Small intestine (tissue), 7 donors: ENCODE results near the gene TMPRSS6. TPM values are rescaled to one million over a fixed set of nuclear protein-coding genes. Genes with fewer than 3 reads are reported as not detected.

Source experiments
- DNase-seq, 2 donors: peaks; one replicate each; pipeline versions ENCODE4 v3.0.0 to v3.0.0-alpha.2; 2013
- FAIRE-seq: peaks from 2 replicates; lab custom pipeline; 2012; peaks lifted over from hg19 to GRCh38; lab: Jason Lieb, UNC
- H3K27ac ChIP-seq, 3 donors: one replicate each; pipeline ENCODE4 v1.5.1; 2013; ENCODE audit warnings: low read length in 2 of 3, mild to moderate bottlenecking in 2 of 3, control low read depth in 1 of 3, inconsistent platforms in 1 of 3, low read depth in 1 of 3, moderate library complexity in 1 of 3
- H3K27me3 ChIP-seq, 3 donors: one replicate each; pipeline ENCODE4 v1.6.1; 2013; ENCODE audit warnings: low read length in 3 of 3, inconsistent platforms in 1 of 3; ENCODE audit not compliant: control insufficient read depth in 3 of 3, insufficient read depth in 3 of 3
- H3K36me3 ChIP-seq, 3 donors: one replicate each; pipeline ENCODE4 v1.6.1; 2013; ENCODE audit warnings: low read length in 3 of 3, inconsistent platforms in 1 of 3, low read depth in 1 of 3, mild to moderate bottlenecking in 1 of 3, moderate library complexity in 1 of 3; ENCODE audit not compliant: control insufficient read depth in 3 of 3, insufficient read depth in 2 of 3
- H3K4me1 ChIP-seq, 3 donors: one replicate each; pipeline ENCODE4 v1.6.1; 2013; ENCODE audit warnings: low read length in 2 of 3, inconsistent platforms in 1 of 3, low read depth in 1 of 3, mild to moderate bottlenecking in 1 of 3, moderate library complexity in 1 of 3; ENCODE audit not compliant: control insufficient read depth in 3 of 3, insufficient read depth in 2 of 3
- H3K4me3 ChIP-seq, 3 donors: one replicate each; pipeline ENCODE4 v1.5.1; 2013; ENCODE audit warnings: low read length in 3 of 3, control low read depth in 1 of 3, inconsistent platforms in 1 of 3, low read depth in 1 of 3, mild to moderate bottlenecking in 1 of 3, moderate library complexity in 1 of 3
- H3K9me3 ChIP-seq, 2 donors: one replicate each; pipeline ENCODE4 v1.6.1; 2013; ENCODE audit warnings: low read depth in 1 of 2, low read length in 1 of 2; ENCODE audit not compliant: control insufficient read depth in 2 of 2, insufficient read depth in 1 of 2
- whole genome bisulfite sequencing, 3 donors: extraction: QIAGEN DNeasy Blood & Tissue Kit; methylation state at CpG; one replicate each; pipeline ENCODE4 v1.1.7; 2013; 5-methylcytosine and 5-hydroxymethylcytosine counted together
- polyA plus RNA-seq, 4 donors: library from polyadenylated mRNA; stranded (reverse) in 3 of 4; unstranded in 1 of 4; fragments of 200-250 nt in 3 of 4; fragments of 120-200 nt in 1 of 4; gene quantifications; one replicate each; pipeline versions ENCODE4 v1.2.1 to v1.2.3, GENCODE V29; 2013
- donor health status: healthy with polysubstance abuse.
- donor health status: control.
- donor health status: control.
- donor health status: Bipolar disorder and iron deficiency.
- donor health status: healthy.

Gene TMPRSS6
- polyA plus RNA-seq, 4 donors, result 0.40 to 4.2 (median 1.3) TPM

DNA sequence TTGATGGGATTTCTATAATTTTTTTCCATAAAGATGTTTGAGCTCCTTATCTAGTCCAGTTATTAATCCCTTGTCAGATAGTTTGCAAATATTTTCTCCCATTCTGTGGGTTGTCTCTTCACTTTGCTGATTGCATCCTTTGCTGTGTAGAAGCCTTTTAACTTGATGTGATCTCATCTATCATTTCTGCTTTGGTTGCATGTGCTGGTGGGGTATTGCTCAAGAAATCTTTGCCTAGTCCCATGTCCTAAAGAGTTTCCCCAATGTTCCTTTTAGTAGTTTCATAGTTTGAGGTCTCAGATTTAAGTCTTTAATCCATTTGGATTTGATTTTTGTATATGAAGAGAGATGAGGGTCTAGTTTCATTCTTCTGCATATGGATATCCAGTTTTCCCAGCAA is 41.9 kb upstream of the TMPRSS6 start:
- Histone ChIP-seq H3K27ac (no peak overlapping the region), H3K27me3 (no peaks in the 10 kb centered on the region), H3K4me1 (no peaks in the 10 kb centered on the region), H3K4me3 (no peak overlapping the region), H3K36me3 (no peaks in the 10 kb centered on the region), H3K9me3 (peaks cover 0 to 3% of the 10 kb centered on the region in 2 donors)
- FAIRE-seq (no peak), DNase-seq (no peak)

DNA sequence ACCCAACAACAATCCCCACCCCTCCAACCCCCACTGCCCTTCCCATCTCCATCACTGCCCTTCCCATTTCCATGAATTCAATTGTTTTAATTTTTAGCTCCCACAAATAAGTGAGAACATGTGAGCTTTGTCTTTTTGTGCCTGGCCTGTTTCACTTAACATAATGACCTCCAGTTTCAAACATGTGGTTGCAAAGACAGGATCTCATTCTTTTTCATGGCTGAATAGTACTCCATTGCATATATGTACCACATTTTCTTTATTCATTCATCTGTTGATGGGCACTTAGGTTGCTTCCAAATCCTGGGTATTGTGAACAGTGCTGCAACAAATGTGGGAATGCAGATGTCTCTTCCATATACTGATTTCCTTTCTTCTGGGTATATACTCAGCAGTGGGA is 41.2 kb upstream of the TMPRSS6 start:
- FAIRE-seq, result no peak
- H3K4me3 ChIP-seq, result no peak overlapping the region
- no peak for DNase-seq
- H3K27ac ChIP-seq, result no peak overlapping the region
- H3K36me3 ChIP-seq, result no peaks in the 10 kb centered on the region
- H3K4me1 ChIP-seq, result no peaks in the 10 kb centered on the region
- no peaks in the 10 kb centered on the region for H3K27me3 ChIP-seq
- H3K9me3 ChIP-seq, result peaks cover 0 to 3% of the 10 kb centered on the region in 2 donors

DNA sequence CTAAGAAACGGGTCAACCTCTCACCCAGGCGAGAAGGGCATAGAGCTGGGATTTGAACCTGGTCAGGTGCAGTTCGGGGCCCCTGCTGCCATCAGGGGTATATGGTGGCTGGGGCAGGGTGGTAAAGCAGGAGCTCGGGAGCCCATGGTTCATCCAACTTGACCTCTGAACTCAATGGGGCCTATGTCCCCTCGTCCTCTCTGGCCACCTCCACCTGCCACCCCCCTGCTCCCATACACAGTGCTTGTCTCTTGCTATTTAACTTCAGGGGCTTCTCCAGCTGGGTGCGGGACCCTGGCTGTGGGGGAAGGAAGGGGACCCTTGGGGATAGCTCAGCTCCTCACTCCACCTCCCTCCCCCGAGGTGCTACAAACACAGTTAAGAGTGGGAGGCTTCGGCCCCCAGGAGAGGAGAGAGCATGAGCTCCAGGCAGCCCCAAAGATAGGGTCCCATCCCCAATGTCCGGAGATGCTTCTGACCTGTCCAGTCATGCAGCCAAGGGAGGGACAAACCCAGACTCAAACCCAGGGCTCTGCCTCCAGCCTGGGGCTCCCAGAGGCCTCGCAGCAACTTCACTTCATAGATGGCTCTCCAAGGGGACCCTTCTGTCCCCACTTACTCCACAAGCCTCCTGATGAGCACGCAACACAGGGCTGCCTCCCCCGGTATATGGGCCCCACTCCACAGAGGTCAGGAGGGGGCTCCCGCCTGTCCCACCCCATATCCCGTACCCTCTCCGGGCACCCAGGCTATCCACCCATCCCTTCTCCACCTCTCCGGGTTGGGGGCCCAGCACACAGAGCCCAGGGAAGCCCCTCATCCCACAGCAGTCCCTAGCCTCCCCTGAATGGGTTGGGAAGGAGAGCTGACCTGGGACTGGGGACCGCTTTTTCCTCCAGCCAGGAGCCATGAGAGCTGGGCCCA is 39.5 kb upstream of the TMPRSS6 start:
- 73 to 76% (median 74%) methylated on average over 16 to 17 of the region's 17 CpGs for WGBS, 3 donors

GRCh38 chr22:37148031-37148651 is 38.6 kb upstream of the TMPRSS6 start:
- Histone ChIP-seq H3K9me3 (no peaks in the 10 kb centered on the region), H3K36me3 (no peaks in the 10 kb centered on the region), H3K4me3 (peak overlapping the region in 2 of 3 donors; percentile 30 to 54), H3K27ac (peak overlapping the region in 1 of 3 donors; percentile 80), H3K27me3 (no peaks in the 10 kb centered on the region), H3K4me1 (no peaks in the 10 kb centered on the region)
- WGBS, 3 donors, result 21 to 45% (median 22%) methylated on average over 14 to 17 of the region's 17 CpGs
- peak in 1 of 2 donors; percentile 28 for DNase-seq
- no peak for FAIRE-seq

More for the DNA sequence above, 39.5 kb upstream of the TMPRSS6 start:
- peak overlapping the region in 2 of 3 donors; percentile 32 to 80 for H3K27ac ChIP-seq
- no peaks in the 10 kb centered on the region for H3K4me1 ChIP-seq
- DNase-seq (no peak), FAIRE-seq (no peak)
- H3K27me3 ChIP-seq, result no peaks in the 10 kb centered on the region
- H3K36me3 ChIP-seq, result no peaks in the 10 kb centered on the region
- H3K9me3 ChIP-seq, result no peaks in the 10 kb centered on the region
- H3K4me3 ChIP-seq, result peak overlapping the region in 2 of 3 donors; percentile 30 to 54

DNA sequence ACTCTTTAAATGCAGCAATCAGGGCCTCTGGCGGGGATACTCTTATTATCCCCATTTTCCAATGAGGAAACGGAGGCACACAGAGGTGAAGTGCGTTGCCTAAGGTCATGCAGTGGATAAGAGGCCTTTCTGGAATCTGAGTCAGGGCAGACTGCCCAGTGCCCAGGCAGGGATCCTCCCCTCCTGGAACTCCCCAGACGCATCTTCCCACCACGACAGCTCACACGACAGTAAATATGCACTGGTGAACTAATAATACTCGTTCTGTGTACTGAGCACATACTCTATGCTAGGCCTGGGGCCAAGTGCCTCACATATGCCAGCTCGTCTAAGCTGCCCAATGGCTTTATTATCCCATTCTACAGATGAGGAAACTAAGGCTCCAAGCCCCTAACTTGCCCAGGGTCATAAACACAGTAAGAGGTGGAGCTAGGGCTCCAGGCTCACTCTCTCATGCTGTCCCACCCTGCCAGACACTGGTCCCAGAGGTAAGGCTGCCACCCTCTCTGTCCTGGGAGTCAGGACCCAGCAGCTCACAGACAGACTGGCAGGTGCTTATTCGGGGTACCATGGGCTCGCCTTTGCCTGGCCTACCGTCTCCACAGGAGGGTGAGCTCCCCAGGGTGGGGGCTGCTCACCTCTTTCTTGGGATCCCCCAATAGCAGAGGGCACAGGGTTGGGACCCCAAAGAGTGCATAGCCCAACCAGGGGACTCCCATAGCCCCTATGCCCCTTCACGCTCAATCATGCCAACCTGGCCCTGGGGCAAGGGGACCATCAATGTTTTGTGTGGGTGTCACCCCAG is 37.9 kb upstream of the TMPRSS6 start:
- Histone ChIP-seq H3K4me3 (peak overlapping the region in 1 of 3 donors; percentile 54), H3K27me3 (no peaks in the 10 kb centered on the region)
- 68 to 84% (median 81%) methylated on average over 12 of the region's 12 CpGs for WGBS, 3 donors

DNA sequence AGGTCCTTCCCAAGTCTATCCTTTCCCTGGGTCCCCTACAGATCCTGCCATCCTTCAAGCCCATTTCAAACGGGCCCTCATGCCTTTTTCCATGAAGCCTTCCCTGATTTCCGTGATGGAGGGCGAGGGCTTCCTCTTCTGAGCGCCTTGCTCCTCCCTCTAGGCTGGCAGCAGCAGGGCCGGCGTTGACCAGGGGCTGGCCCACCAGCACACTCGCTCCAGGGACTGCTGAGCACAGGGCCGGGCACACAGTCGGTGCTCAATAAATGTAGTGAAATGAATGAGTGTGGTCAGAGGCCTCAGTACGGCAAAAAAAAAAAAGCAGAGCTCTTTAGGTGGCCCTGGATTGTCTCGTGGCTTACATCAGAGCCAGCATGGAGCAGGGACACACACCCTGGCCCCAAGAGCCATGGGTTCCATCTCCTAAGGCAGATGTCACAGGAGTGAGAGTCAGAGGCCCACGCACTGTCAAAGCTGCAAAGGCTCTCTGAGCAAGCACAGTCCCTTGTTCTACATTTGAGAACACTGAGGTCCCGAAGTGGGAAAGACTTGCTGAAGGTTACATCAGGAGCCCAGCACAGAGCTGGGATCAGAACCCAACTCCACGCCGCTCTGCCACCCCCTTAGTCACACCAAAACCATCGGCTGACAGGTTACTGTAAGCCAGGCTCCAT is 37.1 kb upstream of the TMPRSS6 start:
- Histone ChIP-seq H3K36me3 (no peaks in the 10 kb centered on the region), H3K27ac (peak overlapping the region in 1 of 3 donors; percentile 5), H3K4me1 (no peaks in the 10 kb centered on the region), H3K4me3 (peak overlapping the region in 1 of 3 donors; percentile 14), H3K9me3 (no peaks in the 10 kb centered on the region), H3K27me3 (no peaks in the 10 kb centered on the region)
- FAIRE-seq (no peak), DNase-seq (no peak)
- WGBS, 3 donors, result 64 to 82% (median 80%) methylated on average over 16 of the region's 16 CpGs

More for the DNA sequence above, 37.9 kb upstream of the TMPRSS6 start:
- no peaks in the 10 kb centered on the region for H3K4me1 ChIP-seq
- DNase-seq, result no peak
- no peaks in the 10 kb centered on the region for H3K9me3 ChIP-seq
- peak overlapping the region in 1 of 3 donors; percentile 5 for H3K27ac ChIP-seq
- FAIRE-seq, result no peak
- no peaks in the 10 kb centered on the region for H3K36me3 ChIP-seq

DNA sequence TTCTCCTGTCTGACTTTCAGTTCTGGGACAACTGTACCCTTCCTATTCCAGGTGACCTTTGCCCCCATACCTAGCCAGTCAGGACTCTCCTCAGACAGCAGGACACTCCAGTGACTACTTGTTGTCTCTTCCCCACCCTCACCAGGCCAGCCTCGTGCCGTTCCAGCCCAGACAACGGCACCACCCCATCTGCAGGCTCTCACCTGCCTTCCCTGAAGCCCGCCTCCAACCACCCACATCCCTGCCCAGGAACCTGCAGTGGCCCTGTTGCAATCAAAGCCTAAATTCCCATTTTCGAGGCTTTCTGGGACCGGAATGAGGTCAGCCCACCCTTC is 36.5 kb upstream of the TMPRSS6 start:
- FAIRE-seq (no peak), DNase-seq (peak; percentile 16 to 33)
- no peaks in the 10 kb centered on the region for H3K9me3 ChIP-seq
- H3K4me3 ChIP-seq, result no peak overlapping the region
- H3K27me3 ChIP-seq, result no peaks in the 10 kb centered on the region
- WGBS, 3 donors, result 27 to 59% (median 31%) methylated on average over 6 of the region's 6 CpGs
- no peaks in the 10 kb centered on the region for H3K4me1 ChIP-seq
- H3K27ac ChIP-seq, result peak overlapping the region in 1 of 3 donors; percentile 4
- H3K36me3 ChIP-seq, result no peaks in the 10 kb centered on the region
